NCI-H526 (cell line): ENCODE results near the gene CEP85.

Experiments
- DNase-seq, 2 experiments: peaks; one replicate each; lab custom pipeline; 2025; lab: John Stamatoyannopoulos, UW

Gene CEP85

DNA sequence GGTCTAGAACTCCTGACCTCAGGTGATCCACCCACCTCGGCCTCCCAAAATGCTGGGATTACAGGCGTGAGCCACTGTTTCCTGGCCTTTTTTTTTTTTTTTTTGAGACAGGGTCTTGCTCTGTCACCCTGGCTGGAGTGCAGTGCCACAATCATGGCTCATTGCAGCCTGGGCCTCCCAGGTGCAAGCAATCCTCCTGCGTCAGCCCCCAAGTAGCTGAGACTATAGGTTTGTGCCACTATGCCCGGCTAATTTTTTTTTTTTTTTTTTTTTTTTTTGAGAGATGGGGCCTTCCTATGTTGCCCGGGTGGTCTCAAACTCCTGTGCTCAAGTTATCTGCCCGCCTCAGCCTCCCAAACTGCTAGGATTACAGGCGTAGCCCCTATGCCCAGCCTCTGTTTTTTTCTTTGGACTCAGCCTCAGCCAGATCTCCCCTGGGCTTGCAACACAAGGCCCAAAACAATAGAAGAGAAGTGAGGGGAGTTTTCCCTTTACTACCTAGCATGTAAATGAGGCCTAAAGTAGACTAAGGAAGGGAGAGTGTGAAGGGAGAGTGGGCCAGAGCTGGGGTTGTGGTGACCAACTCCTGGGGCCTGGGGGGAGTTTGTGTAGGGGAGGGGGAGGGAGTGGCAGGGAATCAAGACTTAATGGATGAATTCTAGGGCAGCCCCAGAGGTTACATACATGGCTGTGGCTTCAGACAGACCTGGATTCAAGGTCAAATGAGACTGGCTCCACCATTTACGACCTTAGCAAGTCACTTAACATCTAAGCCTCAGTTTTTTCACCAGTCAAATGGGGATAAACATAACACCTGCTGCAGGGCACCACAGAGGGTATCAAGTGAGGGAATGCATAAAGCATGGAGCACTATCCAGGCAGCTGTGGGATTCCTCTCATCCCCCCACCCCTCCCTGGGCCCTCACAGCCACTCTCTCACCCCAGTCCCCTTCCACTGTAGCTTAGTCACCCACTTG lies 82.2 kb downstream of the CEP85 start:
- DNase-seq, result no peak

DNA sequence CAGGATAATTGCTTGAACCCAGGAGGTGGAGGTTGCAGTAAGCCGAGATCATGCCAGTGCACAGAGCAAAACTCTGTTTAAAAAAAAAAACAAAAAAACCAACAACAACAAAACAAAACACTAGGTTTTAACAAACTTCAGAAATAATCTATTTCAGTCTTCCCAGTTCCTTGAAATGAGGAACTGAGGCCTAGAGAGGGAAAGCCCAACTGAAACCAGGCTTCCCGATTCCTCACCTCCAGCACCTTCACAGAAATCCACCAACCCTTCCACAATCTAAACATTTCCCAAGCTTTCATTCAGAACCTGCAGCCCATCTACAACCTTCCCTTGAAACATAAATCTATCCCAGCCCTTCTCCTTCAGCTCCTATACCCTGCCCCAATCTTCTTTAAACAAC lies 83.1 kb downstream of the CEP85 start:
- no peak for DNase-seq

DNA sequence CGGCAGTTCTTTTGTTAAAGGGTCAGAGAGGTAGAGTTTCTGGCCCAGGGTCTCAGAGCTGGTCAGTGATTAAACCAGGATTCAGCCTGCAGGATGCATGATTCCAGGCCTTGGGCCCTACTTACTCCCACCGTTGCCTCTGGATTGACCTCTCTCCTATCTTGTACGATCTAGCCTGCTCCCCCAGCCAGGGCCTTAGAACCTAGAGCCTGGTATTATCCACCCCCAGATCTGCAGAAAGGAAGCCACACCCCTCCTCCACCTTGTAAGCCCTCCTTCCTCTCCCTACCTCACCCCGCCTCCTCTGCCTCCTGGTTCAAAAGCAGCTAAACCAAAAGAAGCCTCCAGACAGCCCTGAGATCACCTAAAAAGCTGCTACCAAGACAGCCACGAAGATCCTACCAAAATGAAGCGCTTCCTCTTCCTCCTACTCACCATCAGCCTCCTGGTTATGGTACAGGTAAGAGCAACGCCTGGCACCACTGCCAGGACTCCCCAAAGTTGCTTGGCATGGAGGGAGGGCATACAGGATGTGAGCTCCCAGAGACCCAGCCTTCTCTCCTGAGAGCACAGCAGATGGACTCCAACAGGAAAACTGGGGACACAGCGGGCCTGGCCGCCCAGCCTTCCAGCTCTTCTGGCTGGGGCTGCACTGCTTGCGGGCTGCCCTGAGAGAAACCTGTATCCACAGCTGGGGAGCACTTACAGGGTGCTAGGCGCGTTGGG lies 83.8 kb downstream of the CEP85 start, which contains the start of gene CD52:
Gene CD52, plus strand, starts transcription at position 347 of the 726 bp plus-strand sequence. Its CDS starts 60 bp downstream, at position 407.
- DNase-seq, result no peak

DNA sequence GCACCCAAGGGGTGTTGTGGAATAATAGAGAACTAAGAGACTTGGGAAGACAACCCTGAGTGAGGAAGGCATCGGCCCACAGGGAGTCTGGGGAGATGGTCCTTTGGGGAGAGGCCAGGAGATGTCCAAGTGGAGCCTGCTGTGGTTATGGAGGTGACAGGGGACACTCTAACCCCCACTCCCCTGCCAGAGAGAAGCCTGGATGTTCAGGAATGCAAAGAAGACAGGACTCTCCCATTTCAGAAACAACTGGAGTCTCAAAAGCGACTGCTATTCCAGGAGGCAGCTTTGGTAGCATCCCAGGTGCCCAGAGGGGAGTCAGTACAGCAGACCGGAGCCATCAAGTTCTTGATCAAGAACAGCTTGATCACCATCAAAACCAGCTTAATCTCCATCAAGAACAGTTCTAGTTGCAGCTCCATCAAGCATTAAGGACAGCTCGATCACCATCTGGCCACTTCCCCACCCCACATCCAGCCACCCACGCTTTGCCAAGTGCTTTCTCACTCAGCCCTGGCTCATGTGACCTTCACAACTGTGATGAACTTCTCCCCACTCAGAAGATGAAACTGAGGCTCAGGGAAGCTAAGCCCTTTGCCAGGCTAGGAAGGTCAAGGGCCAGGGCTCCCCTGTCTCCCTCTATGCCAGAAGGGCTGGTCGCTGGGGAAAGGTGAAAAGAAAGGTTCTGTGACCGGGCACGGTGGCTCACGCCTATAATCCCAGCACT lies 84.5 kb downstream of the CEP85 start:
- no peak for DNase-seq

DNA sequence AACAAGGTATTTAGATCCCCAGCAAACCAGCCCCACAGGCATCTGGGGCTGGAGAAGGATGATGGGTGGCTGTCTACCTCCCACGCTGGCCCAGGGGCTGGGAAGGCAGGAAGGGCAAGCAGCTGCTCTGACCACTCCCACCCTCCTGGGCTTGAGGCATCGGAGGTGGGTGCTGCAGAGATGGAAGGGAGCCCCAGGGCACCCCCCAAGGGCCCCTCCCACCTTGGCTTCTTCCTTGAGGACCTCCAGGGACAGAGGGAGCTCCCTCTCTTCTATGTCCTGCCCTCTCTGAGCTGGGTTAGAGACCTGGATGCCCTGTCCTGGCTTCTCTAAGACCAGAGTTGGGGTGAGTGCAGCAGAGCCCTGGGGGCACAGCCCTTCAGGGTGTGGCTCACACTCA lies 86.9 kb downstream of the CEP85 start:
- no peak for DNase-seq

DNA sequence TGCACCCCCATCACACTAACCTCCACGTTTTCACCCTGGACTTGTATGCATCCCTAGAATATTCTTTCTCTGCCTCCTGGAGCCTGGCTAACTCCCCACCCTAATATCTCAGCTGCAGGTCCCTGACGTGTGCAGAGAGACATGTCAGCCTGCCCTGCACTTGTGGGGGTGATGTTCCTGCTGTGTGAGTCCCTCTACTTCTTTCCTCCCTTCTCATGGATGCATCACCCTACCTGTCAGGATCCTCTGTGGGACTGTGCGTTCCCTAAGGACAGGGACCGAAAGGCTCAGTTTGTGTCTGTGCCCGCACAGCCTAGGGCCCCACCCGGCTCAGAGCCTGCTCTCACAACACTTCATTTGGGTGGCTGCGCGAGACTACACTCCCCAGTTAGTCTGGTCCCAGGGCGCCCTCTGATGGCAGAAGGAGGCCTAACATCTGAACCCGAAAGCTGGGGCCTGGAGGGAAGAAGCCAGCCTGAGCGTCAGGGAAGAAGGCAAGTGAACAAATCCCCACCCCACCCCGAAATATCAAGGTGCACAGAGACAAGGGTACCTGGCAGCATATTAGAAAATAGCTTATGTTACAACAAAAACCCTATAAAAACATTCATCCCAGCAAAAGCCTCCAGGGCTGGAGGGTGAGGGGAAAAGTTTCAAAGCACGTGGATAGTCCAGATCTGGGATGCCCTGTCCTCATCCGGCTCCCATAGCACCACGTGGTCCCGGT lies 87.5 kb downstream of the CEP85 start:
- peak; percentile 58 to 85 for DNase-seq

DNA sequence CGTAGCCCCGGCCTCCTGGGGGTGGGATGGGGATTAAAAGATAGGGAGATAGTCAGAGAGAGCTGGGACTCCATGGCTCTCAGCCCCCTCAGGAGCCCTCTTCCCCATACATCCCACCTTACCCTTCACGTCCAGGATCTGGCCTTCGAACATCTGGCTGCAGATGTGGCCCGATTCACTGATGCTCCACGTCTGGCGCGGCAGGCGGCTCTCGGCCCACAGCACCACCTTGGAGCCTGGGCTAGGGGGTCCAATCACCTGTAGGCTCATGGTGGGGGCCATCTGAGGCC lies 88.0 kb downstream of the CEP85 start:
- no peak for DNase-seq

DNA sequence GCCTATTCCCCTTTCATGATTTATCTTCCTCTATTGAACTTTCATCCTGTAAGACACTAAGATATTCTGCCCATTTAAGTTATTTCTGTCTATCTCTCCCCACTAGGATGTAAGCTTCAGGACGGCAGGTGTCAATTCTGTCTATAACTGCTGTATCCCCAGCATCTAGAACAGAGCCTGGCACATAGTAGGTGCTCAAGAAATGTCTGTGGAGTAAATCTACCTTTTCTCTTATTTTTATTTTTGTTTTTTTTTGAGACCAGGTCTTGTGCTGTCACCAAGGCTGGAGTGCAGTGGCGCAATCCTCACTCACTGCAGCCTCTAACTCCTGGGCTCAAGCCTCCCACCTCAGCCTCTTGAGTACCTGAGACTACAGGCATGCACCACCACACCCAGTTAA lies 89.4 kb downstream of the CEP85 start:
- DNase-seq, result no peak

DNA sequence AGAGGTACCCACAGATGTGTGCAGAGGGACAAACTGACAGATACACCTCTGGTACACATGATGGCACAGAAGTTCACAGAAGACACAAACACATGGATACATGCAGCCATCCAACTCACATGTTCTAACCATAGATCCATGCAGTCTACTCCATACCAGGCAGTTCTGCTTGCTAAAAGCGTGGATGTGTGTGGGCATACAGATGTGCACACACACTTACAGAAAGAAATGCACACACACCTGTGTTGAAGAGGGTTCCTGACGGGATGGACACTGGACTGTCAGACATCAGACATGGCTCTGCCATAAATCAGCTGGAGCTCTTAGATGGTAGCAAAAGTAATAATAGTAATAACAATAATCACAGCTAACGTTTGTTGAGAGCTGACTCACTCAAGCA lies 90.5 kb downstream of the CEP85 start:
- DNase-seq, result no peak

DNA sequence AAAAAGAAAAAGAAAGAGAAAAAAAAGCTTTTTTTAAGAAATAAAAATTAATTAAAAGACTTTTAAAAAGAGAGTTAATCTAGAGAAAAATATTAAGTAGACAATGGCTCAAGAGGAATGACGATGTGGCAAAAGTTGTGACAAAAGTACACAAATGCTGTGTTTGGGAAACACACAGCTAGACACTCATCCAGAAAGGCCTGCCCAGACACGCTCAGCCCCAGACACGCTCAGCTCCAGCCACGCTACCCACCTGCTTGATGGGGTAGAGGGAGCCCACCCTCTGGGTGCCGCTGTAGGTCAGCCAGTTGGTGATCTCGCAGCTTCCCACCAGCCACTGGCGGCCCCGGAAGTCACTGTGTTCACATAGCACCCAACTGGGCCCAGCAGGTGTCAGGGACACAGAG lies 94.0 kb downstream of the CEP85 start:
- peak; percentile 52 to 77 for DNase-seq
